SU-DHL-6 (cell line): ENCODE measurements around the gene DUSP28.

Source experiments
- EZH2phosphoT487 ChIP-seq: fragments of 200-600 bp; sonication (generic), shearing (Covaris generic); conservative IDR thresholded peaks from 2 replicates; pipeline ENCODE4 v1.6.1; 2018; ENCODE audit warnings: mild to moderate bottlenecking, antibody characterized with exemption, low read length, moderate library complexity, mixed read lengths
- TF ChIP-seq, protein P1 (sequence below): fragments of 200-600 bp; sonication (generic); IDR thresholded peaks from one replicate; pipeline ENCODE4 v1.5.1; 2017; ENCODE audit warnings: antibody characterized with exemption, mild to moderate bottlenecking, low read length, moderate library complexity; ENCODE audit not compliant: insufficient read depth, poor library complexity, severe bottlenecking

DNA sequence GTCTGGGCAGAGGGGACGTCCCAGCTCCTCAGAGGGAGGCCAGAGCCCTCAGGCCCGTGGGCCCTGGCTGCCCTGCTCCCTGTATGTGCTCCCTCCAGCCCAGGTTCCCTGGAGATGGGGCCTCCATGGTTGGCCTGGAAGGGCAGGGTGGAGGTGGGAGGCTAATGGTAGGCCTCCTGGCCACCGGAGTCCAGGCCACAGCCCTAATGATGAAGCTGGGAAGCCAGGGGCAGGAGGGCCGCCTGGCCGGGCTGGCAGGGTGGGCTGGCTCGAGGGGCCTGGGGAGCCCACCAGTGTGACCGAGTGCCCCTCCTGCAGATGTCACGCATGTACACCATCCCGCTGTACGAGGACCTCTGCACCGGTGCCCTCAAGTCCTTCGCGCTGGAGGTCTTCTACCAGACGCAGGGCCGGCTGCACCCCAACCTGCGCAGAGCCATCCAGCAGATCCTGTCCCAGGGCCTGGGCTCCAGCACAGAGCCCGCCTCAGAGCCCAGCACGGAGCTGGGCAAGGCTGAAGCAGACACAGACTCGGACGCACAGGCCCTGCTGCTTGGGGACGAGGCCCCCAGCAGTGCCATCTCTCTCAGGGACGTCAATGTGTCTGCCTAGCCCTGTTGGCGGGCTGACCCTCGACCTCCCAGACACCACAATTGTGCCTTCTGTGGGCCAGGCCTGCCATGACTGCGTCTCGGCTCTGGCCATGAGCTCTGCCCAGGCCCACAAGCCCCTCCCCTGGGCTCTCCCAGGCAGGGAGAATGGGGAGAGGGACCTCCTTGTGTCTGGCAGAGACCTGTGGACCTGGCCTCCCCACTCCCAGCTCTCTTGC, 17.3 kb downstream of the DUSP28 start:
- TF ChIP-seq, protein P1, sequence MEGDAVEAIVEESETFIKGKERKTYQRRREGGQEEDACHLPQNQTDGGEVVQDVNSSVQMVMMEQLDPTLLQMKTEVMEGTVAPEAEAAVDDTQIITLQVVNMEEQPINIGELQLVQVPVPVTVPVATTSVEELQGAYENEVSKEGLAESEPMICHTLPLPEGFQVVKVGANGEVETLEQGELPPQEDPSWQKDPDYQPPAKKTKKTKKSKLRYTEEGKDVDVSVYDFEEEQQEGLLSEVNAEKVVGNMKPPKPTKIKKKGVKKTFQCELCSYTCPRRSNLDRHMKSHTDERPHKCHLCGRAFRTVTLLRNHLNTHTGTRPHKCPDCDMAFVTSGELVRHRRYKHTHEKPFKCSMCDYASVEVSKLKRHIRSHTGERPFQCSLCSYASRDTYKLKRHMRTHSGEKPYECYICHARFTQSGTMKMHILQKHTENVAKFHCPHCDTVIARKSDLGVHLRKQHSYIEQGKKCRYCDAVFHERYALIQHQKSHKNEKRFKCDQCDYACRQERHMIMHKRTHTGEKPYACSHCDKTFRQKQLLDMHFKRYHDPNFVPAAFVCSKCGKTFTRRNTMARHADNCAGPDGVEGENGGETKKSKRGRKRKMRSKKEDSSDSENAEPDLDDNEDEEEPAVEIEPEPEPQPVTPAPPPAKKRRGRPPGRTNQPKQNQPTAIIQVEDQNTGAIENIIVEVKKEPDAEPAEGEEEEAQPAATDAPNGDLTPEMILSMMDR = no peak
- TF ChIP-seq EZH2phosphoT487 = no peak
